HG03066 (cell line): ENCODE measurements around the gene ARID4A.
"Not testable (repeated sequence)": the region's sequence is repeated elsewhere in the genome, so short reads cannot be mapped to it uniquely, and the experiment has no call there.

Experiments
- ATAC-seq: cut with Tn5 transposase; IDR thresholded peaks from one replicate; pipeline ENCODE4 v1.9.1; 2021; ENCODE audit warnings: low read depth; ENCODE audit not compliant: unreplicated experiment

The ARID4A gene

GRCh38 chr14:58356268-58356667 is 57.9 kb downstream of the ARID4A start:
- ATAC-seq: no peak

DNA sequence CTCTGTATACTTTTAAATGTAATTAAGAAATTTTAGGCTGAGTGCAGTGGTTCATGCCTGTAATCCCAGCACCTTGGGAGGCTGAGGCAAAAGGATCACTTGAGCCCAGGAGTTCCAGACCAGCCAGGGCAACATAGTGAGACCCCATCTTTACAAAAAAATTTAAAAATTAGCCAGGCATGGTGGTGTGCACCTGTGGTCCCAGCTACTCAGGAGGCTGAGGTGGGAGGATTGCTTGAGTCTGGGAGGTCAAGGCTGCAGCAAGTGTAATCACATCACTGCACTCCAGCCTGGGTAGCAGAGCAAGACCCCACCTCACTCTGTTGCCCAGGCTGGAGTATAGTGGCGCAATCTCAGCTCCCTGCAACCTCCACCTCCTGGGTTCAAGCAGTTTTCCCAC is 63.9 kb downstream of the ARID4A start:
- ATAC-seq: not testable (repeated sequence)

DNA sequence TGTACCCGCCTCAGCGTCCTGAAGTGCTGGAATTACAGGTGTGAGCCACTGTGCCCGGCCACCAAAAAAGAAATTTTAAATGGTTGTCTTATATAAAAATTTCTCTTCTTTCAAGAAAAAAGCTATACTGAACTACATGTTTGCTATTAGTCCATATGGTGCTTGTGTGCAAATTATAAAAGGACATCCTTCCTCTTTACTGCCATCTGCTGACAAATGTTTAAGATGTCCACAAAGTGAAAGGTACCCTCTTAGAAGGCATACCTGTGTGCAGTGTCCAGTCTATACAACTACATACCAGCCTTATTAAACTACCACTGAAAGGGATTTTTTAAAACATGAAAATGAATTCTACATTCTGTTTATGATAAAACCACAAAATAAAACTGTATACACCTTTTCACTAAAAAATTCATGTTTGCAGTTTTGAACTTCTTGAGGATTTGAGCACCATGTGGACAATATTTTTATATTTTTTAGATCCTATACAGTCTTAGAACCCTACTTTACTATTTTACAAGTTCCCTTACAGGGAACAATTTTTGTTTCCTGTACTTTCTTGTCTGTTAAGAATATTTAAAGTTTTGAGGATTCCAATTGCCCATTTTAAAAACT is 64.5 kb downstream of the ARID4A start:
- no peak for ATAC-seq

DNA sequence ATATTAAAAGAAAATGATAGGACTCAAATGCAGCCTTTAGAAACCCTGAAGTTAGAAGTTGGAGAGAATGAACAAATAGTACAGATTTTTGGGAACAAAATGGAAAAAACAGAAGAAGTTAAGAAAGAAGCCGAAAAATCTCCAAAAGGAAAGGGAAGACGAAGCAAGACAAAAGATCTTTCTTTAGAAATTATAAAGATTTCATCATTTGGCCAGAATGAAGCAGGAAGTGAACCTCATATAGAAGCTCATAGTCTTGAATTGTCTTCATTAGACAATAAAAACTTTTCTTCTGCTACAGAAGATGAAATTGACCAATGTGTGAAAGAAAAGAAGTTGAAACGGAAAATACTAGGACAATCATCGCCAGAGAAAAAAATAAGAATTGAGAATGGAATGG is 66.0 kb downstream of the ARID4A start:
- ATAC-seq: no peak

DNA sequence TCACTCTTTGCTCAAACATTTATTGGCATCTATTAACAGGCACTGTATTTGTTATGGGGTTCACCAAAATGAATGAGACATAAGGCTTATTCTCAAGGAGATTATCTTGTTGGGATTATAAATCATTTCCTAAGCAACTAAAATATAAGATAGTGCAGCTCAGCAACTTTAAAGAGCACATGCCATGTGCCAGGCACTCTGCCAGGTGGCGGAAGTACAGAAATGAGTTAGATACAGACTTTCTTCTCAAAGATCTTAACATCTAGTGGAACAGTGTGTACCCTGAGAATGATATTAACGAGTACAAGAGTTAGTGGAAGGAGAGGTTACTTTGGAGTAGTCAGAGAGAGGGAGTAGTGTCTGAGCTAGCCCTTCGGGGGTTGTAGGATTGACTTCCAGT is 68.9 kb downstream of the ARID4A start:
- ATAC-seq: no peak

GRCh38 chr14:58368956-58369355 is 70.6 kb downstream of the ARID4A start:
- no peak for ATAC-seq

GRCh38 chr14:58376791-58377190 is 78.4 kb downstream of the ARID4A start:
- no peak for ATAC-seq

DNA sequence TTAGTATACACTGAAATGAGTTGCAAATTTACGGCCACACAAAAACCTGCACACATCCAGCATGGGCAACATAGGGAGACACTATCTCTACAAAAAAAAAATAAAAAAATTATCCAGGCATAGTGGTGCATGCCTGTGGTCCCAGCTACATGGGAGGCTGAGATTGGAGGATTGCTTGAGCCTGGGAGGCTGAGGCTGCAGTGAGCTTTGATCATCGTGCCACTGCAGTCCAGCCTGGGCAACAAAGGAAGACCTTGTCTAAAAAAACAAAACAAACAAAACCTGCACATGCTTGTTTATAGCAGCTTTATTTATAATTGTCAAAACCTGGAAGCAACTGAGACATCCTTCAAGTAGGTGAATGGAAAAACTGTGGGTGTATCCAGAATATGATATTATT is 92.5 kb downstream of the ARID4A start:
- no peak for ATAC-seq

DNA sequence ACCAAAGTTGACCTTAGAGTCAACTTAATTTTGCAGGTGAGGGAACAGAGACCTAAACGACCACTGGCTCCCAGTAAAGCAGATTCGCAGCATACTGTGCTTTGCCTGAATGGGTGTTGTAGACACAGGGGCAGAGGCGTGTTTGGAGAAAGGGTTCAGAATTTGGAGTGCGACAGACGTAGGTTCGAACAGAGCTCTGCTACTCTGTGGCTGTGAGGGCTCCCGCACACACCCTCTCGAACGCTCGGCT is 97.1 kb downstream of the ARID4A start:
- ATAC-seq: no peak

DNA sequence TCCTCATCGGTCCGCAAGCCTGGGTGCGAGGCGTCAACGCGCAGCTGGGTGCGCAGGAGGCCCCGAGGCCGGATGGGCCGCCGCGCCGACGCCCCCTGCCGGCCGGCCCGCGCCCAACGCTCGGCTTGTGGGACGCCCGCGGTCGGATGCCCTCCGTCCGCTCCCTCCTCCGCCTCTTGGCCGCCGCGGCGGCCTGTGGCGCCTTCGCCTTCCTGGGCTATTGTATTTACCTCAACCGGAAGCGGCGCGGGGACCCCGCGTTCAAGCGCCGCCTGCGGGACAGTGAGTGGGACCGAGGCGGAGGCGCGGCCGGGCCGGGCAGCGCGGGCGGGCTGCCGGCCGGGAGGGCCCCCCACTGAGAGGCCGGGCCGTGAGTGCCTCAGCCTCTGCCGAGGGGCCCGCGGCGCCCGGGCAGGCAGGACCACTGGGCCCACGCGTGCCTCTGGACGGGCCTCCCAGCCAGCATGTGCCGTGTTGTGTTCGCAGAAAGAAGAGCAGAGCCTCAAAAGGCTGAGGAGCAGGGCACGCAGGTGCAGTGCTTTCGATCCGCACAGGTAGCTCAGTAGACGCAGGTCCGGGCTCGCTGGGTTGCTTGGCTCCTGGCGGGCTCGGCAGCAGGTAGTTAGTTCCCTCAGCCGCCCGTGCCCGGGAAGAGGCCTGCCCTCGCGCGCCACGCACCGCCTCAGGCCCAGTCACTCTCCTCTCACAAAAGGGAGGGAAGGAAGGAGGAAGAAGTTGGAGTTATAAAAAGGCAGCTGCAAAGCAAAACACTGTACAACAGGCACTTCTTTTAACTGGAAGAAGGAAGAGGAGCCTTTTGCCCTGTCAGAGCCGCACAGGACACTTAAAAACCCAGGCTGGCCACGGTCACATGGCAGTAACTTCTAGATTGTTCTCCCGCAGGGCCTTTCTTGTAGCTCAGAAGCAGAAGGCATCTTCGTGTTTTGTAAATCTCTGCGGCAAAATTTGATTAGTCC is 97.7 kb downstream of the ARID4A start, which contains the start of gene TOMM20L:
Gene TOMM20L, plus strand, starts transcription at position 119 of the 977 bp plus-strand sequence. Its CDS starts 28 bp downstream, at position 147.
- peak; percentile 95 for ATAC-seq

GRCh38 chr14:58397156-58397555 is 98.8 kb downstream of the ARID4A start:
- no peak for ATAC-seq

DNA sequence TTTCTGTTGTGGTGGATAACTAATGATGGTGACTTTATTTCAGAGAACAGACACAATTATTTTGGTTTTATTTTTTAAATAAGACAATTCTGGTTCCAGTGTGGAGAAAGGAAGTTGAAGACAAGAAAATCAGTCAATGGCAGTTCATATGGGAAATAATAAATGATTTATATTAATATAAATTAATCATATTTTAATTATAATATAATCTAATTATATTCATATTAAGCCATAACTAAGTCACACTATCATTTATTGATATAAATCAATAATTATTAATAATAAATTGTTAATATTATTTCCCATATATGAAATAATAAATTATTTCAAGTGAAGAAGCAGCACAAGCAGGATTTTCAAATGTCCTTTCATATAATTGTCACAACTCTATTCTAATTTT is 100.1 kb downstream of the ARID4A start:
- no peak for ATAC-seq

DNA sequence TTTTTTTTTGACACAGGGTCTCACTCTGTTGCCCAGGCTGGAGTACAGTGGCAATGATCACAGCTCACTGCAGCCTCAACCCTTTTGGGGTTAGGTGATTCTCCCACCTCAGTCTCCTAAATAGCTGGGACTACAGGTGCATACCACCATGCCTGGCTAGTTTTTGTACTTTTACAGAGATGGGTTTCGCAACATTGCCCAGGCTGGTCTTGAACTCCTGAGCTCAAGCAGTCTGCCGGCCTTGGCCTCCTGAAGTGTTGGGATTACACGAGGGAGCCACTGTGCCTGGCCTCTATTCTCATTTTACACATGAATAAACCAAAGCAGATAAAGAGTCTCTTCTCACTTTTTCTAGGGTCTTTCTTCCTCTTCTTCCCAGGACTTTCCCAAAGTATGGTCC is 100.5 kb downstream of the ARID4A start:
- ATAC-seq: no peak

DNA sequence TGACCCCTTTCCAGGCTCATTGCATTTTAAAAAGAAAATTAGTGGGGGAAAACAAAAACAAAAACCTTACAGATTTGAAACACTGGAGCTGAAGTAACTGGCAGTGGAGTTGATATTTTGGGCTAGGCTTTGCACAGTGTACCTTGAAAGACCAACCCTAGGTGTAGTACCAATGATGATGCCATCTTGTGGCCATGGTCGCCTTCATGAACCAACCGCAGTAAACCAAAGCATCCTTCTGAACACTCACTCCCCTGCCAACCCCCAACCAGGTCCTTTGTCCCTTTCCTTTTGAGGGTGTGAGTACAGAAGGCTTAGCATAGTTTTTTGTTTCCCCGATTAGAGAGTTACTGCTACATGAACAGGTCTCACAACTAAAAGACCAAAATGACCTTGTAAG is 103.2 kb downstream of the ARID4A start:
- ATAC-seq: no peak

- ATAC-seq: no peak
These were observed 110.4 kb downstream of the ARID4A start for GRCh38 chr14:58408681-58409215.

DNA sequence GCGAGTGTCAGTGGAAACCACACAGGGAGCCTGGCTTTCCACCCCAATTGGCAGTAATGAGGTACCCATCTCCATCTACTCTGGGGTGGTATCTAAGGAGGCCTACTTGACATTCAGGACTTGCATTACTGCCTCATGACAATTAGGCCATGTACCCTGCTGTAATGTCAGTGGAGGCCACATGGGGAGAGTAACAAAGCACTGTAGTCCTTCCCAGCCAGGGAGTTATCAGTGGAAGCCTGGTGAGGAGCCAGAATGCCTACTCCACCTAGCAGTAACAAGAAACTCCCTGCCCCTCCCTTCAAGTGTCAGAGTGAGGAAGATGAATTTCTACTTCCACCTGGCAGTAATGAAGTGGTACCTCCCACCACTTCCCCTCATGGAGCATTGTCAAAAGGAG is 116.5 kb downstream of the ARID4A start:
- ATAC-seq: no peak

- no peak for ATAC-seq
These were observed 117.5 kb downstream of the ARID4A start for GRCh38 chr14:58415636-58416547.

GRCh38 chr14:58416934-58417333 is 118.6 kb downstream of the ARID4A start:
- ATAC-seq: not testable (repeated sequence)
